ENCODE measurements around the gene SLC7A10. TPM values are rescaled to one million over a fixed set of nuclear protein-coding genes. Genes with fewer than 3 reads are reported as not detected.

The SLC7A10 gene
- polyA plus RNA-seq, result not detected in 2 replicates
- not detected in 2 replicates for polyA minus RNA-seq

DNA sequence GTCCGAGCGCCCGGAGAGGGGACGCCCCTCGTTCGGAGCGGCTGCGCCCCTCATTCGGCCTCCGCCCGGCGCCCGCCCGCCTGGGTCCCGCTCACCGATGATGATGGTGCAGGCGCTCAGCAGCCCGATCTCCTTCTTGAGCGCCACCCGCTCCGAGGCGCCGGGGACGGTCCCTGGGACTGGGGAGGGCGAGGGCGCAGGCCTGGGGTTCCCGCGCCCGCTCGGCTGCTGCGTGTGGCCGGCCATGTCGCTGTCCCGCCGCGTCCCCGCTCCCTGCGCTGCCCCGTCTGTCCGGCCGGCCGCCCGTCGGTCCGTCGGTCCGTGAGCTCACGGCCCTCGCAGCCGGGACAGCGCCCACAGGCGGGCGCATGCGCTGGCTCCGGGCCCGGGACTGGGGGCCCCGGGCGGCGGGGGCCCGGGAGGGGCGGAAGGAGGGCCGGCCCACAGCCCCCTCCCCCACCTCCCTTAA, at the start of gene SLC7A10:
TSS of gene SLC7A10 (minus strand) at position 393 of the 469 bp plus-strand sequence. CDS start at position 246, 147 bp downstream.
- Histone ChIP-seq H3K4me2 (ENCODE audit: low read length) (no peak within 1 kb of the TSS), H2AFZ (ENCODE audit: low read depth, low read length) (no peak within 1 kb of the TSS), H4K20me1 (ENCODE audit: insufficient read depth) (no peaks in the 10 kb centered on the region), H3K9ac (ENCODE audit: low read length) (no peak within 1 kb of the TSS), H3K9me3 (ENCODE audit: low read length) (peaks cover 17% of the 10 kb centered on the region), H3K4me3 (ENCODE audit: low read length) (no peak within 1 kb of the TSS), H3K27me3 (ENCODE audit: insufficient read depth, low read depth, low read length) (peaks cover 50% of the 10 kb centered on the region), H3K27ac (ENCODE audit: low read length) (no peak within 1 kb of the TSS), H3F3A (ENCODE audit: insufficient read depth, low read length, poor library complexity, severe bottlenecking) (no peaks in the 10 kb centered on the region), H3K9me2 (ENCODE audit: insufficient read depth, low read length) (no peaks in the 10 kb centered on the region), H3K36me3 (ENCODE audit: insufficient read depth, low read length) (no peaks in the 10 kb centered on the region), H3K79me2 (replicated peaks; ENCODE audit: insufficient read depth, low read length) (no peaks in the 10 kb centered on the region)
- TF ChIP-seq, protein P1, sequence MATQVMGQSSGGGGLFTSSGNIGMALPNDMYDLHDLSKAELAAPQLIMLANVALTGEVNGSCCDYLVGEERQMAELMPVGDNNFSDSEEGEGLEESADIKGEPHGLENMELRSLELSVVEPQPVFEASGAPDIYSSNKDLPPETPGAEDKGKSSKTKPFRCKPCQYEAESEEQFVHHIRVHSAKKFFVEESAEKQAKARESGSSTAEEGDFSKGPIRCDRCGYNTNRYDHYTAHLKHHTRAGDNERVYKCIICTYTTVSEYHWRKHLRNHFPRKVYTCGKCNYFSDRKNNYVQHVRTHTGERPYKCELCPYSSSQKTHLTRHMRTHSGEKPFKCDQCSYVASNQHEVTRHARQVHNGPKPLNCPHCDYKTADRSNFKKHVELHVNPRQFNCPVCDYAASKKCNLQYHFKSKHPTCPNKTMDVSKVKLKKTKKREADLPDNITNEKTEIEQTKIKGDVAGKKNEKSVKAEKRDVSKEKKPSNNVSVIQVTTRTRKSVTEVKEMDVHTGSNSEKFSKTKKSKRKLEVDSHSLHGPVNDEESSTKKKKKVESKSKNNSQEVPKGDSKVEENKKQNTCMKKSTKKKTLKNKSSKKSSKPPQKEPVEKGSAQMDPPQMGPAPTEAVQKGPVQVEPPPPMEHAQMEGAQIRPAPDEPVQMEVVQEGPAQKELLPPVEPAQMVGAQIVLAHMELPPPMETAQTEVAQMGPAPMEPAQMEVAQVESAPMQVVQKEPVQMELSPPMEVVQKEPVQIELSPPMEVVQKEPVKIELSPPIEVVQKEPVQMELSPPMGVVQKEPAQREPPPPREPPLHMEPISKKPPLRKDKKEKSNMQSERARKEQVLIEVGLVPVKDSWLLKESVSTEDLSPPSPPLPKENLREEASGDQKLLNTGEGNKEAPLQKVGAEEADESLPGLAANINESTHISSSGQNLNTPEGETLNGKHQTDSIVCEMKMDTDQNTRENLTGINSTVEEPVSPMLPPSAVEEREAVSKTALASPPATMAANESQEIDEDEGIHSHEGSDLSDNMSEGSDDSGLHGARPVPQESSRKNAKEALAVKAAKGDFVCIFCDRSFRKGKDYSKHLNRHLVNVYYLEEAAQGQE (IDR thresholded peaks at IDR 0.05; ENCODE audit: borderline replicate concordance), result no peak
- TF ChIP-seq SMC3 (conservative IDR thresholded peaks at IDR 0.05; ENCODE audit: poor library complexity) (no peak), TAF1 (IDR thresholded peaks at IDR 0.05; ENCODE audit: low read depth) (no peak), MXI1 (conservative IDR thresholded peaks at IDR 0.05; ENCODE audit: poor library complexity, severe bottlenecking) (no peak), EZH2 (IDR thresholded peaks at IDR 0.05; ENCODE audit: borderline replicate concordance, insufficient read depth, low read length, poor library complexity, severe bottlenecking) (no peak), EP300 (conservative IDR thresholded peaks at IDR 0.05; ENCODE audit: poor library complexity, severe bottlenecking) (no peak), RAD21 (conservative IDR thresholded peaks at IDR 0.05) (no peak), POLR2AphosphoS5 (IDR thresholded peaks at IDR 0.05) (no peak)
- TF ChIP-seq, protein P2, sequence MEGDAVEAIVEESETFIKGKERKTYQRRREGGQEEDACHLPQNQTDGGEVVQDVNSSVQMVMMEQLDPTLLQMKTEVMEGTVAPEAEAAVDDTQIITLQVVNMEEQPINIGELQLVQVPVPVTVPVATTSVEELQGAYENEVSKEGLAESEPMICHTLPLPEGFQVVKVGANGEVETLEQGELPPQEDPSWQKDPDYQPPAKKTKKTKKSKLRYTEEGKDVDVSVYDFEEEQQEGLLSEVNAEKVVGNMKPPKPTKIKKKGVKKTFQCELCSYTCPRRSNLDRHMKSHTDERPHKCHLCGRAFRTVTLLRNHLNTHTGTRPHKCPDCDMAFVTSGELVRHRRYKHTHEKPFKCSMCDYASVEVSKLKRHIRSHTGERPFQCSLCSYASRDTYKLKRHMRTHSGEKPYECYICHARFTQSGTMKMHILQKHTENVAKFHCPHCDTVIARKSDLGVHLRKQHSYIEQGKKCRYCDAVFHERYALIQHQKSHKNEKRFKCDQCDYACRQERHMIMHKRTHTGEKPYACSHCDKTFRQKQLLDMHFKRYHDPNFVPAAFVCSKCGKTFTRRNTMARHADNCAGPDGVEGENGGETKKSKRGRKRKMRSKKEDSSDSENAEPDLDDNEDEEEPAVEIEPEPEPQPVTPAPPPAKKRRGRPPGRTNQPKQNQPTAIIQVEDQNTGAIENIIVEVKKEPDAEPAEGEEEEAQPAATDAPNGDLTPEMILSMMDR (IDR thresholded peaks at IDR 0.05; ENCODE audit: poor library complexity, severe bottlenecking), result no peak

DNA sequence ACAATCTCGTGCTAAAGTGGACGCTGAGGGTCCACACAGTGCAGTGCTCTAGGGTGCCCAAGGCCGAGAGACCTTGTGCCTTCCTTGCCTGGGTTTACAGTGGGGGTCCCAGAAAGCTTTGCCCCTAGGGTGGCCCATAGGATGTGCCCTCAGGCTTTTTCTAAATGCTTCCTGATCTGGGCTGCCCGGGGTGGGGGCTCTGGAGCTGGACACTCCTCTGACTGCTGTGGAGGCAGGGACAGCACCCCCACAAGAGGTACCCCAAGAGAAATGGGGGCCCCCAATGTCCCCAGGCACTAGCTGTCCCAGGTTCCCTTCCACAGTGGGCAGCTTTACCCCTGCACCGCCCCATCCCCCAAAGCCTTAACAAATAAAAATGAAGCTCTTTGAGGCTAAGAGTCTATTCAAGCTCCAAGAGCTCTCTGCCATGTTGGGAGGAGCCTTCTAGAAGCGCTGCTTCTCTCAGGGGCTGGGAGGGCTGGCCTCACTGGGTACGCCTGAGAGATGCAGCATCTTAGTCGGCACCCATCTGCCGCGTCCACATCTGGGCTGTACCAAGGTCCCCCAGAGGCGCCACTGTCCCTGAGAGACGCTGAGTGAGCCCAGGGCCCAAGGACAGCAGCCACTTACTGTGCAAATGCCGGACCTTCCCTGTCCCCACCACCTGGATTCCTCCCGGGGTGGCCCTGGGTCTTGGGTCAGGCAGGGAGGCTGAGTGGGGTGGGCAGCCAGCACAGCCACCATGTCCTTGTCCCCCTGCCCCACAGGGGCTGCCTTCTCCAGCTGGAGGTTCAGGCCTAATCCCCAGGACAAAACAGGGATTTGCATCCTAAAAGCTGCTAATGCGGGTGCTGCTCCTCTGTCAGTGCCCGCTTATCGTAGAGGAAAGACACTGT, 49.3 kb upstream of the SLC7A10 start:
- no peak overlapping the region for H3K4me2 ChIP-seq (ENCODE audit: low read length)

More for the DNA sequence above, 49.3 kb upstream of the SLC7A10 start:
- H3K79me2 ChIP-seq (replicated peaks; ENCODE audit: insufficient read depth, low read length), result no peaks in the 10 kb centered on the region
- TF ChIP-seq POLR2AphosphoS5 (IDR thresholded peaks at IDR 0.05), result no peak
- TF ChIP-seq, protein P1 (IDR thresholded peaks at IDR 0.05; ENCODE audit: borderline replicate concordance), result no peak
- TF ChIP-seq EZH2 (IDR thresholded peaks at IDR 0.05; ENCODE audit: borderline replicate concordance, insufficient read depth, low read length, poor library complexity, severe bottlenecking), result no peak
- no peak for TF ChIP-seq RAD21 (conservative IDR thresholded peaks at IDR 0.05)
- no peak for TF ChIP-seq TAF1 (IDR thresholded peaks at IDR 0.05; ENCODE audit: low read depth)
- no peak for TF ChIP-seq EP300 (conservative IDR thresholded peaks at IDR 0.05; ENCODE audit: poor library complexity, severe bottlenecking)
- TF ChIP-seq, protein P2 (IDR thresholded peaks at IDR 0.05; ENCODE audit: poor library complexity, severe bottlenecking), result no peak
- TF ChIP-seq MXI1 (conservative IDR thresholded peaks at IDR 0.05; ENCODE audit: poor library complexity, severe bottlenecking), result no peak
- TF ChIP-seq SMC3 (conservative IDR thresholded peaks at IDR 0.05; ENCODE audit: poor library complexity), result no peak
- H3F3A ChIP-seq (ENCODE audit: insufficient read depth, low read length, poor library complexity, severe bottlenecking), result no peaks in the 10 kb centered on the region
- H4K20me1 ChIP-seq (ENCODE audit: insufficient read depth), result no peaks in the 10 kb centered on the region
- H3K4me3 ChIP-seq (ENCODE audit: low read length), result no peak overlapping the region
- no peak overlapping the region for H3K9ac ChIP-seq (ENCODE audit: low read length)
- H3K36me3 ChIP-seq (ENCODE audit: insufficient read depth, low read length), result no peaks in the 10 kb centered on the region
- no peaks in the 10 kb centered on the region for H3K27me3 ChIP-seq (ENCODE audit: insufficient read depth, low read depth, low read length)
- no peaks in the 10 kb centered on the region for H3K9me3 ChIP-seq (ENCODE audit: low read length)
- H3K27ac ChIP-seq (ENCODE audit: low read length), result no peak overlapping the region
- no peaks in the 10 kb centered on the region for H3K9me2 ChIP-seq (ENCODE audit: insufficient read depth, low read length)
- H2AFZ ChIP-seq (ENCODE audit: low read depth, low read length), result no peak overlapping the region

Measured in neural cell (in vitro differentiated cells).